Gastroesophageal sphincter (tissue), 4 donors: ENCODE data around the gene ADGRD2. TPM values are rescaled to one million over a fixed set of nuclear protein-coding genes. Genes with fewer than 3 reads are reported as not detected.

Source experiments
- ATAC-seq: fragments of 150-250 bp; one replicate; pipeline ENCODE4 v1.9.1; 2016; ENCODE audit warnings: mild to moderate bottlenecking, moderate library complexity
- H3K27ac ChIP-seq, 4 donors: fragments of 200-600 bp; sonication (generic) in 3 of 4; 1 replicate in 3 of 4; 2 replicates in 1 of 4; pipeline ENCODE4 v1.5.1; 2016 to 2019
- H3K27me3 ChIP-seq: fragments of 200-600 bp; sonication (generic); one replicate; pipeline ENCODE4 v1.5.1; 2019
- H3K36me3 ChIP-seq, 2 donors: fragments of 200-600 bp; sonication (generic); one replicate each; pipeline ENCODE4 v1.5.1; 2019; ENCODE audit warnings: control low read depth in 1 of 2
- H3K4me1 ChIP-seq, 3 donors: fragments of 200-600 bp; sonication (generic); 1 replicate in 2 of 3; 2 replicates in 1 of 3; pipeline ENCODE4 v1.5.1; 2016 to 2019; ENCODE audit warnings: control low read depth in 2 of 3
- H3K4me3 ChIP-seq, 2 donors: fragments of 200-600 bp; sonication (generic); one replicate each; pipeline ENCODE4 v1.5.1; 2019; ENCODE audit warnings: mild to moderate bottlenecking in 1 of 2, moderate library complexity in 1 of 2
- H3K9me3 ChIP-seq, 3 donors: fragments of 200-600 bp; sonication (generic); one replicate each; pipeline ENCODE4 v1.5.1; 2017 to 2019; ENCODE audit warnings: control low read depth in 2 of 3
- CTCF ChIP-seq, 4 experiments: fragments of 200-600 bp in 2 of 4; fragments of 450-650 bp in 2 of 4; sonication (generic) in 1 of 4; IDR thresholded peaks; one replicate each; pipeline ENCODE4 v1.5.1; 2017 to 2019; ENCODE audit warnings: antibody characterized with exemption in 4 of 4, mild to moderate bottlenecking in 2 of 4, moderate library complexity in 2 of 4
- EP300 ChIP-seq: sonication (generic); formaldehyde crosslinking; IDR thresholded peaks from one replicate; pipeline ENCODE4 v1.6.1; 2017; ENCODE audit warnings: antibody characterized with exemption, mild to moderate bottlenecking
- POLR2A ChIP-seq, 2 donors: fragments of 450-650 bp; IDR thresholded peaks; one replicate each; pipeline ENCODE4 v1.6.1; 2017; ENCODE audit warnings: antibody characterized with exemption in 2 of 2, mild to moderate bottlenecking in 2 of 2, moderate library complexity in 1 of 2
- POLR2AphosphoS5 ChIP-seq: sonication (generic); formaldehyde crosslinking; IDR thresholded peaks from one replicate; pipeline ENCODE4 v1.6.1; 2017; ENCODE audit warnings: antibody characterized with exemption
- WGBS, 2 donors: methylation state at CpG; one replicate each; pipeline ENCODE4 v1.1.5; 2018; ENCODE audit warnings: low coverage in 1 of 2; 5-methylcytosine and 5-hydroxymethylcytosine counted together
- total RNA-seq, 4 donors: library from RNA; depleted of rRNA; stranded (reverse); fragments of >200 nt; gene quantifications; one replicate each; pipeline ENCODE4 v1.1.0, GENCODE V29; 2016

ADGRD2 gene
- total RNA-seq, 4 donors from 2014 or later, result not detected

DNA sequence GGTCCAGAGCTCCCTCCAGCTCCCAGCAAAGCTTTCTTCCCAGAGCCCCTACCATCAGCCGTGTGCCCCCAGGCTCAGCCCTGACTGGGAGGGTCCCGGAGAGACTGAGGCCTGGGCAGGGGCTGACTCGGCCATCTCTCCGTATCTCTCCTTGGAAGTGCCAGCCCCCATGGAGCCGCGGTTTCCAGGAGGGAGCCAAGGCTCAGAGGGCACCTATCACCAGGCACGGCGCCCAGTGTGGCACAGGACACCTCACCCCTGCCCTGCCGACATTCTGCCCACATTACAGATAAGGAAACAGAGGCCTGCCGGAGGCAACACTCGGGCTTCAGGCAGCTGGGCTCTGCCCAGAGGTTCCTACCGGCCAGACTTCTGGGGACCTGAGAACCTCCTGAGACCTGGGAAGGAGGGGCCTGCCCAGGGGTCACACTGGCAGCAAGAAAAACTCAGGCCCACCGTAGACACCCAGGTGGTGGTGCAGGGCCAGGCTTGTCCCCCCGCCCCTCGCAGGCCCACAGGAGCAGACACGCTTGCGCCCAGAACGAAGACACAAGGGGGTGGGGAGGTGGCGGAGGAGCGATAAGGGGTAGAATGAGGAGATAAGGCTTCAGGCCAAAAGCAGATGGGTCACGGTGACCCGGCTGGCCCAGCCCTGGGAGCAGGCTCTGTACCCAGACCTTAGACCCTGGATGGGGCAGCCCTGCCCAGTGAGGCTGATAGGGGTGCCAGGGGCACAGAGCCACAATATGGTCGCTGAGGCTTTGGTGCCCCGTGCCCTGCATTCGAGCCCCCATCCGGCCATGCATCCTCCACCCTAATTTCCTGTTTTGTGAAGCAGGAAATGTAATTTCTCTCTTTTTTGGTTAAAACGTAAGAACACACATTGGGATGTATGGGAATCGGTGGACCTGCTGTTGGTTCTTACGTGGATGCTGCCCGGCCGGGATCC, 45.1 kb downstream of the ADGRD2 start:
- Histone ChIP-seq H3K36me3 (no peaks in the 10 kb centered on the region), H3K9me3 (no peaks in the 10 kb centered on the region), H3K4me3 (no peak overlapping the region), H3K4me1 (no peaks in the 10 kb centered on the region), H3K27ac (no peak overlapping the region), H3K27me3 (peaks cover 91% of the 10 kb centered on the region)
- WGBS, 2 donors, result 66 to 81% methylated on average over 10 to 13 of the region's 31 CpGs
- no peak for TF ChIP-seq CTCF (IDR thresholded peaks at IDR 0.05)
- no peak for TF ChIP-seq EP300
- TF ChIP-seq POLR2AphosphoS5, result no peak
- TF ChIP-seq POLR2A (IDR thresholded peaks at IDR 0.05), result no peak
- ATAC-seq, result no peak

DNA sequence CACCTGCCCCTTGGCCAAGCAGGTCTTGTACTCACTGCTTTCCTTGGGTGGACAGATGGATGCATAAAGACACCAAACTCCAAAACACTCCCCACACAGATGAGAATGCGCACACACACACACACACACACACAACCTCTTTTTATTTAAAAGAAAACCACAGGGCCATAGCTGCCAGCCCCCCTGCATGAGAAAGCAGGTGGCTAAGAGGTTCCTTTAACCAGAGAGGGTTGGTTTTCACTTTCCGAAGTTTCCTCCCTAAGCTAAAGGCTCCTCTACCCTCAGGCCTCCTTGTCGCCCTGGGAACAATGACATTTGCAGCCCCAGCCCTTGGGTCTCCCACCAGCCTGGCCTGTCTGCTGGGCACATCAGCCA, 45.8 kb downstream of the ADGRD2 start:
- H3K27me3 ChIP-seq, result peaks cover 91% of the 10 kb centered on the region

GRCh38 chr9:124496463-124496862, 46.2 kb downstream of the ADGRD2 start:
- no peak overlapping the region for H3K4me3 ChIP-seq
- no peak for ATAC-seq
- peaks cover 91% of the 10 kb centered on the region for H3K27me3 ChIP-seq
- no peak for TF ChIP-seq POLR2AphosphoS5
- TF ChIP-seq POLR2A (IDR thresholded peaks at IDR 0.05), result no peak
- TF ChIP-seq CTCF (IDR thresholded peaks at IDR 0.05), result no peak
- no peak for TF ChIP-seq EP300
- no peaks in the 10 kb centered on the region for H3K36me3 ChIP-seq
- H3K4me1 ChIP-seq, result no peaks in the 10 kb centered on the region
- 100% methylated on average over 1 of the region's 15 CpGs; no CpG with 5 or more reads in 1 of the 2 donors for WGBS, 2 donors
- no peak overlapping the region for H3K27ac ChIP-seq
- no peaks in the 10 kb centered on the region for H3K9me3 ChIP-seq

More for the DNA sequence above, 45.8 kb downstream of the ADGRD2 start:
- no peaks in the 10 kb centered on the region for H3K36me3 ChIP-seq
- H3K27ac ChIP-seq, result no peak overlapping the region
- TF ChIP-seq EP300, result no peak
- TF ChIP-seq CTCF (IDR thresholded peaks at IDR 0.05), result no peak
- no peak for TF ChIP-seq POLR2A (IDR thresholded peaks at IDR 0.05)
- H3K4me1 ChIP-seq, result no peaks in the 10 kb centered on the region
- 83 to 95% methylated on average over 2 to 3 of the region's 3 CpGs for WGBS, 2 donors
- ATAC-seq, result no peak
- H3K9me3 ChIP-seq, result no peaks in the 10 kb centered on the region
- no peak overlapping the region for H3K4me3 ChIP-seq

DNA sequence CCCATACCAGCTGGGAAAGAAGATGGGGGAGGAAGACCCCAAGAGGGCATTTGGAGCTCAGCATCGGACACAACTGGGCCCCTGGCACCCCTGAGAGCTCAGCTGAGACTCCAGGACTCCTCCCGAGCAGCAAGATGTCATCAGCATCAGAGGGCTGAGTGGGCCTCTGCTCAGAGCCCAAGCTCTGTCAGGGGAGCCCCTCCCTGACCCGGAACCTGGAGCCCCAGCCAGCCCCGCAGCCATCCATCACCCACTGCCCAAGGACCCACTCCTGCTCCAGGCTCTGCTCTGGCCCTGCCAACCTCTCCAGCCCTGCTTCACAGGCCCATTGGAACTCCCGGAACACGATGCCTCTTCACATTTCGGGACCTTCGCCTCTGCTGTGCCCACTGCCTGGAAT, 47.2 kb downstream of the ADGRD2 start:
- no peak for TF ChIP-seq CTCF (IDR thresholded peaks at IDR 0.05)
- TF ChIP-seq POLR2AphosphoS5, result no peak
- no peak for TF ChIP-seq EP300
- TF ChIP-seq POLR2A (IDR thresholded peaks at IDR 0.05), result no peak
- no peak for ATAC-seq
- no peaks in the 10 kb centered on the region for H3K36me3 ChIP-seq
- 90% methylated on average over 6 of the region's 8 CpGs; no CpG with 5 or more reads in 1 of the 2 donors for WGBS, 2 donors
- no peaks in the 10 kb centered on the region for H3K4me1 ChIP-seq
- H3K4me3 ChIP-seq, result no peak overlapping the region
- peaks cover 91% of the 10 kb centered on the region for H3K27me3 ChIP-seq
- no peaks in the 10 kb centered on the region for H3K9me3 ChIP-seq
- H3K27ac ChIP-seq, result no peak overlapping the region

GRCh38 chr9:124498040-124498439, 47.8 kb downstream of the ADGRD2 start:
- TF ChIP-seq EP300 (no peak), POLR2A (IDR thresholded peaks at IDR 0.05) (no peak), CTCF (IDR thresholded peaks at IDR 0.05) (no peak), POLR2AphosphoS5 (no peak)
- Histone ChIP-seq H3K4me1 (peaks cover 0 to 4% (median 2%) of the 10 kb centered on the region in 3 donors), H3K9me3 (no peaks in the 10 kb centered on the region), H3K27ac (no peak overlapping the region), H3K4me3 (no peak overlapping the region), H3K36me3 (no peaks in the 10 kb centered on the region), H3K27me3 (peaks cover 91% of the 10 kb centered on the region)
- no CpG with 5 or more reads among the region's 6 CpGs for WGBS, 2 donors
- ATAC-seq, result no peak
